ENCODE results near the gene ATP8B1.

ATP8B1 gene

DNA sequence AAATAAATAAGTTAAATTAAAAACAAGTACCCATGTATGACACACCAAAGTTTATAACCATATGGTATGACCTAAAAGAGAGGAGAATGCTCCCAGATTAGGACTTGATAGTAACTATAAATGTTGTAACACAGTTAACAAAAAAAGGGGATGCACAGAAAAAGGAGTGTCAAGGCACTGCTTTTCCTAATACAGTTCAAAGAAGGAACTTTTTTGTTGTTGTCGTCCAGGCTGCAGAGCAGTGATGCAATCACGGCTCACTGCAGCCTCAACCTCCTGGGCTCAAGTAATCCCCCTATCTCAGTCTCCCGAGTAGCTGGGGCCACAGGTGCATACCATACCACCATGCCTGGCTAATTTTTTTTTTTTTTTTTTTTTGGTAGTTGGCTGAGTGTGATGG is 184.2 kb downstream of the ATP8B1 start:
- DNase-seq (ENCODE audit: low read depth) = no peak

DNA sequence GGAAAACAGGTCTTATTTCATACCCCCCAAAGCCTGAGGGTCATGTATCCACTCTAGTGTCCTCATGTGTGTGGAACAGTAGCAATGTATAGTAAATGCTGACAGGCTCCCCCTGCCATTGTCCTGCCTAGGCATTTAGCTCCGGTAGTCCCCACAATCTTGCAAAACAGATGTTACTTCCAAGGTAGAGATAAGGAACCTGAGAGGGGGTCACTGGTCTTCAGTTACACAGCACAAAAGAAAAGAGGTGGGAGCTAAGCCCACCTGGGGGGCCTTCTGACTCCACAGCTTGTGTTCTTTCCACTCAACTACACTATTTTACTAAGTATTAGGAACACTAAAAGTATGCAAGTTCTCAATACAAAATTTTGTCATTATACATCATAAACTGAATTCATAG is 199.2 kb downstream of the ATP8B1 start:
- DNase-seq (ENCODE audit: low read depth) = no peak

Data from HS-5 (cell line).